HG03565 (cell line): ENCODE results near the gene KCNJ10.
"Not testable (repeated sequence)": the region's sequence is repeated elsewhere in the genome, so short reads cannot be mapped to it uniquely, and the experiment has no call there.

Source experiments
- ATAC-seq: cut with Tn5 transposase; IDR thresholded peaks from one replicate; pipeline ENCODE4 v1.9.1; 2021; ENCODE audit warnings: mild to moderate bottlenecking, moderate library complexity; ENCODE audit not compliant: unreplicated experiment

The KCNJ10 gene

GRCh38 chr1:160069460-160070231, at the start of gene KCNJ10:
TSS of gene KCNJ10 (minus strand) at chr1:160070160. CDS start at chr1:160042532, 27,628 bp downstream.
- ATAC-seq = no peak

GRCh38 chr1:160118928-160119327, 49.0 kb upstream of the KCNJ10 start:
- no peak for ATAC-seq

- no peak for ATAC-seq
Measured at GRCh38 chr1:160117709-160118183, 47.8 kb upstream of the KCNJ10 start.

GRCh38 chr1:160117300-160117699, 47.3 kb upstream of the KCNJ10 start:
- ATAC-seq = no peak

- no peak for ATAC-seq
Measured at GRCh38 chr1:160116283-160117147, 46.6 kb upstream of the KCNJ10 start.

GRCh38 chr1:160115545-160116282, 45.8 kb upstream of the KCNJ10 start, which contains the start of gene ATP1A2:
TSS of gene ATP1A2 (plus strand) at chr1:160115759. CDS start at chr1:160115862, 103 bp downstream.
- ATAC-seq = no peak

GRCh38 chr1:160114085-160114484, 44.1 kb upstream of the KCNJ10 start:
- no peak for ATAC-seq

- no peak for ATAC-seq
Measured at GRCh38 chr1:160113407-160113806, 43.4 kb upstream of the KCNJ10 start.

- ATAC-seq = no peak
Measured at GRCh38 chr1:160112357-160112756, 42.4 kb upstream of the KCNJ10 start.

- not testable (repeated sequence) for ATAC-seq
Measured at GRCh38 chr1:160111462-160111861, 41.5 kb upstream of the KCNJ10 start.

GRCh38 chr1:160109686-160110085, 39.7 kb upstream of the KCNJ10 start:
- ATAC-seq = no peak

- ATAC-seq = no peak
Measured at GRCh38 chr1:160108888-160109662, 39.1 kb upstream of the KCNJ10 start.

- ATAC-seq = no peak
Measured at GRCh38 chr1:160107512-160107911, 37.6 kb upstream of the KCNJ10 start.

- ATAC-seq = no peak
Measured at GRCh38 chr1:160105155-160105554, 35.2 kb upstream of the KCNJ10 start.

- no peak for ATAC-seq
Measured at GRCh38 chr1:160104486-160104885, 34.5 kb upstream of the KCNJ10 start.

GRCh38 chr1:160103658-160104408, 33.9 kb upstream of the KCNJ10 start:
- ATAC-seq = no peak

- no peak for ATAC-seq
Measured at GRCh38 chr1:160101717-160102522, 32.0 kb upstream of the KCNJ10 start.

- ATAC-seq = no peak
Measured at GRCh38 chr1:160101037-160101716, 31.2 kb upstream of the KCNJ10 start.
